Mesenchymal stem cell (in vitro differentiated cells and primary cell): Measurements from ENCODE around the gene HES4.
A peak's percentile ranks its signal among the peaks of the same experiment; 100 is the strongest.

Source experiments
- DNase-seq: peaks from one replicate; pipeline ENCODE4 v3.0.0-alpha.2; 2013
- H2AFZ ChIP-seq: one replicate; pipeline ENCODE4 v1.6.1; 2013; ENCODE audit warnings: low read depth, mild to moderate bottlenecking, control low read depth, inconsistent platforms, low read length, moderate library complexity
- H2AK5ac ChIP-seq: 2 replicates; pipeline ENCODE4 v1.6.1; 2013; ENCODE audit warnings: low read length, moderate library complexity, mild to moderate bottlenecking, inconsistent platforms; ENCODE audit not compliant: severe bottlenecking
- H2BK120ac ChIP-seq: one replicate; pipeline ENCODE4 v1.6.1; 2013; ENCODE audit warnings: low read depth, mild to moderate bottlenecking, inconsistent platforms, low read length, moderate library complexity
- H2BK12ac ChIP-seq, 2 experiments: one replicate each; pipeline ENCODE4 v1.6.1; 2013; ENCODE audit warnings: inconsistent platforms in 2 of 2, low read length in 2 of 2, mild to moderate bottlenecking in 2 of 2, moderate library complexity in 2 of 2, control low read depth in 1 of 2
- H2BK15ac ChIP-seq: one replicate; pipeline ENCODE4 v1.6.1; 2013; ENCODE audit warnings: mild to moderate bottlenecking, low read depth, inconsistent platforms; ENCODE audit not compliant: poor library complexity, severe bottlenecking
- H2BK5ac ChIP-seq: 2 replicates; pipeline ENCODE4 v1.6.1; 2013; ENCODE audit warnings: low read depth, mild to moderate bottlenecking, low read length, control low read depth, inconsistent platforms; ENCODE audit not compliant: poor library complexity, severe bottlenecking
- H3K14ac ChIP-seq, 2 experiments: one replicate each; pipeline ENCODE4 v1.6.1; 2013; ENCODE audit warnings: inconsistent platforms in 2 of 2, low read length in 2 of 2, control low read depth in 1 of 2, mild to moderate bottlenecking in 1 of 2, moderate library complexity in 1 of 2
- H3K18ac ChIP-seq, 2 experiments: one replicate each; pipeline ENCODE4 v1.6.1; 2013; ENCODE audit warnings: inconsistent platforms in 2 of 2, low read length in 2 of 2, control low read depth in 1 of 2, low read depth in 1 of 2, mild to moderate bottlenecking in 1 of 2
- H3K23ac ChIP-seq, 2 experiments: one replicate each; pipeline ENCODE4 v1.6.1; 2013; ENCODE audit warnings: inconsistent platforms in 2 of 2, low read length in 2 of 2, mild to moderate bottlenecking in 2 of 2, moderate library complexity in 2 of 2, control low read depth in 1 of 2
- H3K27ac ChIP-seq: 2 replicates; pipeline ENCODE4 v1.5.1; 2013; ENCODE audit warnings: mild to moderate bottlenecking, moderate library complexity, low read length, control low read depth, inconsistent platforms; ENCODE audit not compliant: poor library complexity, severe bottlenecking
- H3K27me3 ChIP-seq, 2 experiments: 2 replicates each; pipeline versions ENCODE4 v1.6.1 to v1.7.0; 2013; ENCODE audit warnings: low read length in 2 of 2, mild to moderate bottlenecking in 2 of 2, moderate library complexity in 2 of 2, control low read depth in 1 of 2, inconsistent platforms in 1 of 2; ENCODE audit not compliant: control insufficient read depth in 1 of 2, insufficient read depth in 1 of 2
- H3K36me3 ChIP-seq, 2 experiments: 2 replicates each; pipeline versions ENCODE4 v1.6.1 to v1.7.0; 2013; ENCODE audit warnings: low read length in 2 of 2, control low read depth in 1 of 2, inconsistent platforms in 1 of 2, low read depth in 1 of 2, mild to moderate bottlenecking in 1 of 2; ENCODE audit not compliant: insufficient read depth in 2 of 2, control insufficient read depth in 1 of 2
- H3K4ac ChIP-seq, 2 experiments: one replicate each; pipeline ENCODE4 v1.6.1; 2013; ENCODE audit warnings: inconsistent platforms in 2 of 2, low read length in 2 of 2, mild to moderate bottlenecking in 2 of 2, moderate library complexity in 2 of 2, control low read depth in 1 of 2, low read depth in 1 of 2
- H3K4me1 ChIP-seq: 2 replicates; pipeline ENCODE4 v1.6.1; 2013; ENCODE audit warnings: low read depth, low read length, control low read depth; ENCODE audit not compliant: control insufficient read depth, insufficient read depth
- H3K4me2 ChIP-seq: 2 replicates; pipeline ENCODE4 v1.6.1; 2013; ENCODE audit warnings: low read length, mild to moderate bottlenecking, inconsistent platforms; ENCODE audit not compliant: poor library complexity, severe bottlenecking
- H3K4me3 ChIP-seq, 2 experiments: 2 replicates each; pipeline versions ENCODE4 v1.5.1 to v1.7.0; 2013; ENCODE audit warnings: low read length in 2 of 2, mild to moderate bottlenecking in 2 of 2, control low read depth in 1 of 2, low read depth in 1 of 2; ENCODE audit not compliant: insufficient read depth in 1 of 2
- H3K79me1 ChIP-seq: replicated peaks from 2 replicates; pipeline ENCODE4 v1.6.1; 2013; ENCODE audit warnings: mild to moderate bottlenecking, control low read depth, low read length, inconsistent platforms; ENCODE audit not compliant: poor library complexity, severe bottlenecking
- H3K9ac ChIP-seq: 2 replicates; pipeline ENCODE4 v1.7.0; 2013; ENCODE audit warnings: mild to moderate bottlenecking, low read length, moderate library complexity
- H3K9me3 ChIP-seq: 2 replicates; pipeline ENCODE4 v1.7.0; 2013; ENCODE audit warnings: mild to moderate bottlenecking, low read length; ENCODE audit not compliant: control insufficient read depth
- H4K8ac ChIP-seq: one replicate; pipeline ENCODE4 v1.6.1; 2013; ENCODE audit warnings: inconsistent platforms, mild to moderate bottlenecking, low read length, moderate library complexity
- H4K91ac ChIP-seq: one replicate; pipeline ENCODE4 v1.6.1; 2013; ENCODE audit warnings: mild to moderate bottlenecking, low read length, inconsistent platforms
- WGBS: methylation state at CpG from one replicate; pipeline ENCODE4 v1.1.7; 2013; ENCODE audit warnings: mixed read lengths; 5-methylcytosine and 5-hydroxymethylcytosine counted together

Gene HES4

DNA sequence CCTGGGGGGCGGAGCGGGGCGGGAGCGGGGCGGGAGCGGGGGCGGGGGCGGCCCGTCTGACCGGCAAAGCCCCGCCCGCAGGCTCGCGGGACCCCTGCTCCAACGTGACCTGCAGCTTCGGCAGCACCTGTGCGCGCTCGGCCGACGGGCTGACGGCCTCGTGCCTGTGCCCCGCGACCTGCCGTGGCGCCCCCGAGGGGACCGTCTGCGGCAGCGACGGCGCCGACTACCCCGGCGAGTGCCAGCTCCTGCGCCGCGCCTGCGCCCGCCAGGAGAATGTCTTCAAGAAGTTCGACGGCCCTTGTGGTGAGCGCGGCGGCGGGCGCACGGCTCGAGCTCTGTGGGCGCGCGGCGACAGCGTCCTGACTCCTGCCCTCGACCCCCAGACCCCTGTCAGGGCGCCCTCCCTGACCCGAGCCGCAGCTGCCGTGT is 41.2 kb upstream of the HES4 start:
- Histone ChIP-seq H2AFZ (no peak overlapping the region), H3K4me3 (peak overlapping the region in 1 of 2 experiments; percentile 9), H4K91ac (peak overlapping the region; percentile 44), H3K27me3 (peaks cover 0 to 41% of the 10 kb centered on the region in 2 experiments), H2BK15ac (peak overlapping the region; percentile 34), H2AK5ac (no peak overlapping the region), H3K79me1 (peaks cover 56% of the 10 kb centered on the region), H3K4me2 (peak overlapping the region; percentile 17), H2BK12ac (peak overlapping the region in 1 of 2 experiments; percentile 24), H3K14ac (no peak overlapping the region), H3K27ac (no peak overlapping the region), H3K23ac (no peak overlapping the region), H2BK5ac (no peak overlapping the region), H2BK120ac (no peak overlapping the region), H3K4me1 (peaks cover 35% of the 10 kb centered on the region), H3K4ac (no peak overlapping the region), H3K9me3 (no peaks in the 10 kb centered on the region), H4K8ac (peak overlapping the region; percentile 74), H3K9ac (no peak overlapping the region), H3K36me3 (peaks cover 0 to 90% of the 10 kb centered on the region in 2 experiments), H3K18ac (peak overlapping the region in 1 of 2 experiments; percentile 83)
- 51% methylated on average over 41 of the region's 60 CpGs for WGBS
- no peak for DNase-seq

DNA sequence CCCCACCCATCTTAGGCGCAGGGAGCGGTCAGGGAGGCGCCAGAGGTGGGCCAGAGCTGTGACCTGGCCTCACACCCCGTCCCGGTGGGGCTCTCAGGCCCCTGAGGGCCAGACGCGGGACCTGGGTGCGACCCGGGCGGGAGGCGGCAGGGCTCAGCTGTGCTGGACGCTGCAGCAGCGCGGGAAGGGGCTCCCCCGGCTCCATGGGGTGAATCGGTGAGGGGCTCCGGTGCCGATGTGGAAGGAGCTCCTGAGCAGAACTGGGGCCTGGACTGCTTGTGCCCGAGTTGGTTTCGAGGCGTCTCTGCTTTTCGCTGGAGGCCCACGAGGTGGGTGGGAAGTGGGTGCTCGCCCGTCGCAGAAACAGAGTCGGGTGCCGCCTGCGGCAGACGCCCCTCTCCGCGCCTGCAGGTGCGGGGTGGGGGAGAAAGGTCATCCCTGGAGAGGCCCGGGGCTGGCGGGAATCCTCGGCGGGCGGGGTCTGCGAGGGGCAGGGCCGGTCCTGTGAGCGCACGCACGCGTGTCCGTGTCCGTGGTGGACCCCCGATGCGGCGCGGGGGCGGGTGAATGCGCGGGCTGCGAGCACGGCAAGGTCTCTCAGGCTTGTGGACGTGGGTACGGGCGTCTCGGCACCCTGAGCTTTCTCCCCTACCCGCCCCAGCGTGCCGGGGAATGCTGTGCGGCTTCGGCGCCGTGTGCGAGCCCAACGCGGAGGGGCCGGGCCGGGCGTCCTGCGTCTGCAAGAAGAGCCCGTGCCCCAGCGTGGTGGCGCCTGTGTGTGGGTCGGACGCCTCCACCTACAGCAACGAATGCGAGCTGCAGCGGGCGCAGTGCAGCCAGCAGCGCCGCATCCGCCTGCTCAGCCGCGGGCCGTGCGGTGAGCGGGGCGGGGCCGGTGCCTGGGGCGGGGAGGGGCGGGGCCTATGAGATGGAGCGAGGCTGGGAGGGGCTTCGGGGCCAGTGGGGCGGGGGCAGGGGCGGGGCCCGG is 40.4 kb upstream of the HES4 start:
- H3K14ac ChIP-seq, result peak overlapping the region in 1 of 2 experiments; percentile 94
- H2BK120ac ChIP-seq, result no peak overlapping the region
- peaks cover 0 to 90% of the 10 kb centered on the region in 2 experiments for H3K36me3 ChIP-seq
- H2BK15ac ChIP-seq, result no peak overlapping the region
- peak; percentile 87 for DNase-seq
- H3K4me2 ChIP-seq, result peak overlapping the region; percentile 85
- H3K27me3 ChIP-seq, result peaks cover 0 to 49% of the 10 kb centered on the region in 2 experiments
- peak overlapping the region; percentile 43 to 60 for H3K4me3 ChIP-seq
- H3K79me1 ChIP-seq, result peaks cover 60% of the 10 kb centered on the region
- no peak overlapping the region for H4K8ac ChIP-seq
- H2BK12ac ChIP-seq, result peak overlapping the region; percentile 15 to 47
- peak overlapping the region; percentile 17 to 46 for H3K18ac ChIP-seq
- H4K91ac ChIP-seq, result no peak overlapping the region
- no peak overlapping the region for H3K4ac ChIP-seq
- H3K9ac ChIP-seq, result no peak overlapping the region
- H3K27ac ChIP-seq, result no peak overlapping the region
- H3K9me3 ChIP-seq, result no peaks in the 10 kb centered on the region
- no peak overlapping the region for H2AK5ac ChIP-seq
- WGBS, result 12% methylated on average over 62 of the region's 99 CpGs
- H2BK5ac ChIP-seq, result no peak overlapping the region
- no peak overlapping the region for H2AFZ ChIP-seq
- peak overlapping the region in 1 of 2 experiments; percentile 64 for H3K23ac ChIP-seq
- H3K4me1 ChIP-seq, result peaks cover 35% of the 10 kb centered on the region

DNA sequence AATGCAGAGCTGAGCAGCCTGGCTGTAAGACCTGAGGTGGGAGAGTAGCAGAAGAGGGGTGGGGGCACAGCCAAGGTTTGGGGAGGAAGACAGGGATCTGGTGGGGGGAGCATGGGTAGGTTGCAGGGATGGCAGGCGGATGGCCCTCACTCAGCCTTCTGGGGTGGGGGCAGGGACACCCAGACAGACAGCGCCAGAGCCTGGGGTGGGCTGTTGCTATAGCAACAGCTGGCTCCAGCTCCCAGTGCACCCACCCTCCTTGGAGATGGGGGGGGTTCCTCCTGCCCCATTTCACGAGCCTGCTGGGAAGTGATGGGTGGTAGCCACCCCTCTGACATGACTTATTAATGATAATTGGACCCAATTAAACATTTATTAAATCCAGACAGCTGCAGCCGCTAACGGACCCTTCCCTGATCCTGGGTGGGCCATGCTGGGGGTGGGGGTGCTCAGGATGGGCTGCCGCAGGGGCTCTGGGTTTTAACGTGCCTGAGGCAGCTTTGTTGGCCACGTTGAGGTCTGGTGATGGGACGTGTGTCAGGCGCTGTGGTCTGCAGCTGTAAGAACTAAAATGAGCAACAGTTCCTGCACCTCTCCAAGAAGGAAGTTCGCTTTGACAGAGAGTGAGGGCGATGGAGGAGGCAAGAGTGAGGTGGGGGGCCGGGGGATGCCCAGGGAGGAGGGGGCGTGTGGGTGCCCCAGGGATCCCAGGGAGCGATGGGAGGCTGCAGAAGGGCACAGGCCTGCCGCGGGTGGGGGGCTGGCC is 39.4 kb upstream of the HES4 start:
- H3K27me3 ChIP-seq, result peaks cover 0 to 53% of the 10 kb centered on the region in 2 experiments
- no peak overlapping the region for H2BK15ac ChIP-seq
- no peak overlapping the region for H2BK5ac ChIP-seq
- no peak overlapping the region for H2BK12ac ChIP-seq
- peaks cover 39% of the 10 kb centered on the region for H3K4me1 ChIP-seq
- no peak overlapping the region for H3K27ac ChIP-seq
- H3K36me3 ChIP-seq, result peaks cover 0 to 90% of the 10 kb centered on the region in 2 experiments
- H3K14ac ChIP-seq, result no peak overlapping the region
- no peak overlapping the region for H3K4me2 ChIP-seq
- peaks cover 56% of the 10 kb centered on the region for H3K79me1 ChIP-seq
- H4K91ac ChIP-seq, result no peak overlapping the region
- no peak overlapping the region for H3K4me3 ChIP-seq
- H3K9ac ChIP-seq, result no peak overlapping the region
- H3K18ac ChIP-seq, result no peak overlapping the region
- no peak overlapping the region for H2AK5ac ChIP-seq
- no peak overlapping the region for H2AFZ ChIP-seq
- no peak overlapping the region for H2BK120ac ChIP-seq
- no peak for DNase-seq
- H3K9me3 ChIP-seq, result no peaks in the 10 kb centered on the region
- no peak overlapping the region for H3K4ac ChIP-seq
- WGBS, result 49% methylated on average over 15 of the region's 17 CpGs
- H4K8ac ChIP-seq, result no peak overlapping the region
- no peak overlapping the region for H3K23ac ChIP-seq

DNA sequence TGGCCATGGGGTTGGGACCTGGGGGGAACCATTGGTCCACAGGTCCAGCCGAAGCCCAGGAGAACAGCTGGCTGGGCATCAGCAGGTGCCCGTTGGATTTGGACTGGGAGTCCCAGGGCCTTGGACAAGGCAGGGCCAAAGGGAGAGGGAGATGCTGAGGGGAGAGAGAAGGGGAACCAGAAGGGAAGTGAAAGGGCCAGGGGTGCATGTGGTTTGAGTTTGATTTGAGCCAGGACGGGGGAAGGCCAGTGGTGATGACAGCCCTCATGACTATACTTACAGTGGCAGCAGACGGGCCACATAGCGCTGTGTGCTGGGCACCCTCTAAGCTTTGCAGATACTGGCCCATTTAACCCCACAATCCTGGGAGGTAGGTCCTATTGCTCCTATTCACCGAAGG is 38.8 kb upstream of the HES4 start:
- H2BK5ac ChIP-seq, result no peak overlapping the region
- H3K27ac ChIP-seq, result no peak overlapping the region
- no peak overlapping the region for H3K14ac ChIP-seq
- peaks cover 0 to 56% of the 10 kb centered on the region in 2 experiments for H3K27me3 ChIP-seq
- no peak overlapping the region for H3K4me3 ChIP-seq
- H3K4me1 ChIP-seq, result peaks cover 45% of the 10 kb centered on the region
- no peak overlapping the region for H2BK120ac ChIP-seq
- H3K36me3 ChIP-seq, result peaks cover 0 to 88% of the 10 kb centered on the region in 2 experiments
- no peak overlapping the region for H4K8ac ChIP-seq
- WGBS, result 97% methylated on average over 6 of the region's 6 CpGs
- no peak overlapping the region for H3K4ac ChIP-seq
- no peak overlapping the region for H2AK5ac ChIP-seq
- no peak overlapping the region for H3K18ac ChIP-seq
- no peak overlapping the region for H3K4me2 ChIP-seq
- DNase-seq, result no peak
- H2AFZ ChIP-seq, result no peak overlapping the region
- H3K79me1 ChIP-seq, result peaks cover 58% of the 10 kb centered on the region
- H2BK15ac ChIP-seq, result no peak overlapping the region
- H2BK12ac ChIP-seq, result no peak overlapping the region
- H3K23ac ChIP-seq, result no peak overlapping the region
- no peak overlapping the region for H3K9ac ChIP-seq
- H4K91ac ChIP-seq, result no peak overlapping the region
- H3K9me3 ChIP-seq, result no peaks in the 10 kb centered on the region
